ENCODE measurements around the gene ASCC1.
"Not testable (repeated sequence)": the region's sequence is repeated elsewhere in the genome, so short reads cannot be mapped to it uniquely, and the experiment has no call there.

The ASCC1 gene

DNA sequence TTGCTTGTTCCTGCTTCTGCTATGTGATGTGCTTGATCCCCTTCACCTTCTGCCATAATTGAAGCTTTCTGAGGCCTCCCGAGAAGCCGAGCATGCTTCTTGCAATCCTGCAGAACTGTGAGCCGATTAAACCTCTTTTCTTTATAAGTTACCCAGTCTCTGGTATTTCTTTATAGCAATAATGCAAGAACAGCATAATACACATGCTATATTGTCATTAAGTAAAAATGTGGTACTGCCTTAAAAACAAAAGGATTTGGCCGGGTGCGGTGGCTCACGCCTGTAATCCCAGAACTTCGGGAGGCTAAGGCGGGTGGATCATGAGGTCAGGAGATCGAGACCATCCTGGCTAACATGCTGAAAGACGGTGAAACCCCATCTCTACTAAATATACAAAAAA, 59.9 kb downstream of the ASCC1 start:
- no peaks in the 10 kb centered on the region for H3K27me3 ChIP-seq (ENCODE audit: control insufficient read depth, insufficient read depth, low read length)
- no peak overlapping the region for H3K9ac ChIP-seq
- H2AFZ ChIP-seq, result no peak overlapping the region
- no peaks in the 10 kb centered on the region for H3K36me3 ChIP-seq (ENCODE audit: control insufficient read depth, insufficient read depth, low read length)
- no peaks in the 10 kb centered on the region for H3K4me1 ChIP-seq
- no peak overlapping the region for H3K4me2 ChIP-seq (ENCODE audit: low read length)
- no peak overlapping the region for H3K27ac ChIP-seq
- no peak for TF ChIP-seq CTCF (IDR thresholded peaks at IDR 0.05)
- H3K9me3 ChIP-seq (ENCODE audit: control insufficient read depth, low read length), result no peaks in the 10 kb centered on the region
- no peak overlapping the region for H3K4me3 ChIP-seq (ENCODE audit: low read depth, low read length)
- no peaks in the 10 kb centered on the region for H3K79me2 ChIP-seq

DNA sequence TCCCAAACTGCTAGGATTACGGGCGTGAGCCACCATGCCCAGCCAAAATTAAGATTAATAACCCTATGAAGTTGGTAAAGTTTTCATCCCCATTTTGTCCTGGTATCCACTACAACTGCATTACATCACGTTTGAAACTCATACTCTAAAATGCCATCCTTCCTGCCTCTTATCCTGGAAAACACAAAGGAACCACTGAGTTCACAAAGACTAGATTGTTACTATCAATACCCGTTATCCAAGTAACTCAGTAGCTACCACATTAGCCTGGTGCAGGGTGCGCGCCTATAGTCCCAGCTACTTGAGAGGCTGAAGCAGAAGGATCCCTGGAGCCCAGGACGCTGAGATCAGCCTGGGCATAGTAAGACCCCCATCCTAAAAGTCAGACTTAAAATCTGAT, 63.8 kb downstream of the ASCC1 start:
- Histone ChIP-seq H3K9ac (no peak overlapping the region), H3K4me3 (ENCODE audit: low read depth, low read length) (no peak overlapping the region), H3K36me3 (ENCODE audit: control insufficient read depth, insufficient read depth, low read length) (no peaks in the 10 kb centered on the region), H3K9me3 (ENCODE audit: control insufficient read depth, low read length) (no peaks in the 10 kb centered on the region), H2AFZ (no peak overlapping the region), H3K79me2 (no peaks in the 10 kb centered on the region), H3K27ac (no peak overlapping the region), H3K4me1 (no peaks in the 10 kb centered on the region), H3K27me3 (ENCODE audit: control insufficient read depth, insufficient read depth, low read length) (no peaks in the 10 kb centered on the region), H3K4me2 (ENCODE audit: low read length) (no peak overlapping the region)
- TF ChIP-seq CTCF (IDR thresholded peaks at IDR 0.05), result no peak

DNA sequence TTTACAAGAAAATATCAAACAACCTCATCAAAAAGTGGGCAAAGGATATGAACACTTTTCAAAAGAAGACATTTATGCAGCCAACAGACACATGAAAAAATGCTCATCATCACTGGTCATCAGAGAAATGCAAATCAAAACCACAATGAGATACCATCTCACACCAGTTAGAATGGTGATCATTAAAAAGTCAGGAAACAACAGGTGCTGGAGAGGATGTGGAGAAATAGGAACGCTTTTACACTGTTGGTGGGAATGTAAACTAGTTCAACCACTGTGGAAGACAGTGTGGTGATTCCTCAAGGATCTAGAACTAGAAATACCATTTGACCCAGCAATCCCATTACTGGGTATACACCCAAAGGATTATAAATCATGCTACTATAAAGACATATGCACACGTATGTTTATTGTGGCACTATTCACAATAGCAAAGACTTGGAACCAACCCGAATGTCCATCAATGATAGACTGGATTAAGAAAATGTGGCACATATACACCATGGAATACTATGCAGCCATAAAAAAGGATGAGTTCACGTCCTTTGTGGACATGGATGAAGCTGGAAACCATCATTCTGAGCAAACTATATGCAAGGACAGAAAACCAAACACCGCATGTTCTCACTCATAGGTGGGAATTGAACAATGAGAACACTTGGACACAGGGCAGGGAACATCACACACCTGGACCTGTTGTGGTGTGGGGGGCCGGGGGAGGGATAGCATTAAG, 65.2 kb downstream of the ASCC1 start:
- H2AFZ ChIP-seq; H3K27ac ChIP-seq; H3K4me3 ChIP-seq (ENCODE audit: low read depth, low read length); H3K4me1 ChIP-seq; H3K27me3 ChIP-seq (ENCODE audit: control insufficient read depth, insufficient read depth, low read length); H3K4me2 ChIP-seq (ENCODE audit: low read length); H3K9me3 ChIP-seq (ENCODE audit: control insufficient read depth, low read length); H3K36me3 ChIP-seq (ENCODE audit: control insufficient read depth, insufficient read depth, low read length); H3K9ac ChIP-seq; H3K79me2 ChIP-seq: not testable (repeated sequence)

DNA sequence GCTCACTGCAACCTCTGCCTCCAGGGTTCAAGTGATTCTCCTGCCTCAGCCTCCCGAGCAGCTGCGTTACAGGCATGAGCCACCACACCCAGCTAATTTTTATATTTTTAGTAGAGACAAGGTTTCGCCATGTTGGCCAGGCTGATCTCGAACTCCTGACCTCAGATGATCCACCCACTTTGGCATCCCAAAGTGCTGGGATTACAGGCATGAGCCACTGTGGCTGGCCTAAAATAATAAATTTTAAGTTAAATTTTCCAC, 68.8 kb downstream of the ASCC1 start:
- H3K4me2 ChIP-seq (ENCODE audit: low read length); H3K4me3 ChIP-seq (ENCODE audit: low read depth, low read length); H3K9me3 ChIP-seq (ENCODE audit: control insufficient read depth, low read length); H3K36me3 ChIP-seq (ENCODE audit: control insufficient read depth, insufficient read depth, low read length); H3K27me3 ChIP-seq (ENCODE audit: control insufficient read depth, insufficient read depth, low read length); H3K9ac ChIP-seq; H3K4me1 ChIP-seq; H3K79me2 ChIP-seq; H2AFZ ChIP-seq; H3K27ac ChIP-seq: not testable (repeated sequence)

DNA sequence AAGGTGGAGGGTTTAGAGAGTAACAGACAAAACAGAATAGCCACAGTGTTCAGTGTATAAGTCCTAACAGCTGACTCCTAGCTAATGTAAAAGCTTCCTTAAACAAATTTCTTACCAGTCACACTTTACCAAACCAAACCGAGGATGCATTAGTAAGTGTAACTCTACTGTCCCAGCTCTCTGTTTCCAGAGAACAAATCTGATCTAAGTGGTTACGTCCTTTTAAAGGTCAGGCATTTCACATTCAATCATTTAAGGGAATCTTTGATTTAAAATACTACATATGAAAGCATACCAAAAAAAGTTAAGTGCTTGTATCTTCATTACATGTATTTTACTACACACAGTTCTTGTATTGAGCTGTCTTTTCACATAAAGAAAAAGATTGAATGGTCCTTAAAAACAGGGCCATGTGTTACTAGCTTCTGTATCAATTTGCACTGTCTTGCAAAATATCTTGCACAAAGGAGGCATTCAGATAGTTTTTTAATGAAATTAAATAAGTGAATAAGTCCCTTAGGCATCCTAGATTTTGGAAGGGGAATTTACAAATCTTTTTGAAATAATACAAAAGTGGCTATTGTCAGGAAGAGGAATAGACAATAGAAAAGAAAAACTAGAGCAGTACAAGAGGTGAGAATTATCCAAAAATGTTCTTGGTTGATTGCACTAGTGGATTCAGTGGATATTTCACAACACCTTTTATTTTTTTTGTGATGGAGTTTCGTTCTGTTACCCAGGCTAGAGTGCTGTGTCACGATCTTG, 69.3 kb downstream of the ASCC1 start:
- no peak overlapping the region for H3K4me3 ChIP-seq (ENCODE audit: low read depth, low read length)
- H3K4me2 ChIP-seq (ENCODE audit: low read length), result no peak overlapping the region
- no peaks in the 10 kb centered on the region for H3K4me1 ChIP-seq
- no peaks in the 10 kb centered on the region for H3K36me3 ChIP-seq (ENCODE audit: control insufficient read depth, insufficient read depth, low read length)
- H2AFZ ChIP-seq, result no peak overlapping the region
- H3K9me3 ChIP-seq (ENCODE audit: control insufficient read depth, low read length), result no peaks in the 10 kb centered on the region
- H3K79me2 ChIP-seq, result no peaks in the 10 kb centered on the region
- H3K27ac ChIP-seq, result no peak overlapping the region
- no peaks in the 10 kb centered on the region for H3K27me3 ChIP-seq (ENCODE audit: control insufficient read depth, insufficient read depth, low read length)
- H3K9ac ChIP-seq, result no peak overlapping the region
- TF ChIP-seq CTCF (IDR thresholded peaks at IDR 0.05), result no peak

All from parathyroid adenoma (tissue), 2 donors.